ENCODE data around the gene CCDC142. TPM values are rescaled to one million over a fixed set of nuclear protein-coding genes. Genes with fewer than 3 reads are reported as not detected.
A peak's percentile ranks its signal among the peaks of the same experiment; 100 is the strongest.

CCDC142 gene
- total and polyA plus RNA-seq, 9 of the 15 experiments (the other 6 are each of a cell fraction or from before 2014, with no cell fraction given): 0.55 to 11.7 (median 7.2) TPM

DNA sequence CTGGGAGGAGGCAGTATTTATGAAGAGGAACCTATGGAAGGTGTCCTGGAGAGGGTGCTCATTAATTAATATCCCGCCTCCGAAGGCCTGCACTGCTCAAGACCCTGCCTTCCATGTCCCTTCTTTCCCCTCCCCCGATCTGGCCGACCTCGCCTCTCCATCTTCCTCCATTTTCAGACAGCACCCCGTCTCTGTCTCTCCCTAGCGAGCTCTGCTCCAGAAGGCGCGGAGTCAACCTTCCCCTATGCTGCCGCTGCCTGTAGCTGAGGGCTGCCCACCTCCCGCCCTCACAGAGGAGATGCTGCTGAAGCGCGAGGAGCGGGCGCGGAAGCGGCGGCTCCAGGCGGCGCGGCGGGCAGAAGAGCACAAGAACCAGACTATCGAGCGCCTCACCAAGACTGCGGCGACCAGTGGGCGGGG, 25.7 kb downstream of the CCDC142 start:
- no peak for FAIRE-seq
- H3K4me3 ChIP-seq: no peak overlapping the region

More for the DNA sequence above, 25.7 kb downstream of the CCDC142 start:
- no TSS peak for BruUV-seq (replicated peaks)
- no peak for DNase-seq (ENCODE audit: extremely low read depth in 1 of 4, low spot score in 3 of 4)
- no peak overlapping the region for H3K27ac ChIP-seq (ENCODE audit: extremely low read depth, low read depth, low read length)
- no peaks in the 10 kb centered on the region for H3K9me3 ChIP-seq (replicated peaks; ENCODE audit: control insufficient read depth, insufficient read depth, low read depth, low read length)
- no peaks in the 10 kb centered on the region; the same call in 1 of the 2 replicates for H4K20me1 ChIP-seq (replicated peaks; ENCODE audit: control insufficient read depth, insufficient read depth, low read length)
- ChIA-PET POLR2A (no interaction called here), CTCF (ENCODE audit: low intra/inter-chr PET ratio) (no interaction called here)
- H3K9ac ChIP-seq (ENCODE audit: insufficient read depth in 1 of 2, low read depth in 2 of 2, low read length in 2 of 2): no peak overlapping the region
- no peaks in the 10 kb centered on the region for H3K27me3 ChIP-seq (ENCODE audit: control insufficient read depth in 2 of 2, insufficient read depth in 2 of 2, low read length in 2 of 2)
- TF ChIP-seq, protein P1, sequence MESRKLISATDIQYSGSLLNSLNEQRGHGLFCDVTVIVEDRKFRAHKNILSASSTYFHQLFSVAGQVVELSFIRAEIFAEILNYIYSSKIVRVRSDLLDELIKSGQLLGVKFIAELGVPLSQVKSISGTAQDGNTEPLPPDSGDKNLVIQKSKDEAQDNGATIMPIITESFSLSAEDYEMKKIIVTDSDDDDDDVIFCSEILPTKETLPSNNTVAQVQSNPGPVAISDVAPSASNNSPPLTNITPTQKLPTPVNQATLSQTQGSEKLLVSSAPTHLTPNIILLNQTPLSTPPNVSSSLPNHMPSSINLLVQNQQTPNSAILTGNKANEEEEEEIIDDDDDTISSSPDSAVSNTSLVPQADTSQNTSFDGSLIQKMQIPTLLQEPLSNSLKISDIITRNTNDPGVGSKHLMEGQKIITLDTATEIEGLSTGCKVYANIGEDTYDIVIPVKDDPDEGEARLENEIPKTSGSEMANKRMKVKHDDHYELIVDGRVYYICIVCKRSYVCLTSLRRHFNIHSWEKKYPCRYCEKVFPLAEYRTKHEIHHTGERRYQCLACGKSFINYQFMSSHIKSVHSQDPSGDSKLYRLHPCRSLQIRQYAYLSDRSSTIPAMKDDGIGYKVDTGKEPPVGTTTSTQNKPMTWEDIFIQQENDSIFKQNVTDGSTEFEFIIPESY (CRISPR knock-in tag; IDR thresholded peaks at IDR 0.05): 0 out of 2 replicates have a peak, but pooled peaks have one; percentile 29
- TF ChIP-seq FOXM1 (IDR thresholded peaks at IDR 0.05; ENCODE audit: low read depth) (no peak), FOXM1 (CRISPR knock-in tag; IDR thresholded peaks at IDR 0.05; ENCODE audit: low read depth) (no peak), FOXK2 (conservative IDR thresholded peaks at IDR 0.05 in 1 of 2, IDR thresholded peaks at IDR 0.05 in 1 of 2; ENCODE audit: low read depth in 2 of 2) (no peak)
- intact Hi-C loops (cut with micrococcal nuclease): no loop called here
- no peaks in the 10 kb centered on the region for H3K9me1 ChIP-seq (ENCODE audit: control insufficient read depth, insufficient read depth, low read length)
- WGBS (ENCODE audit: insufficient coverage, low coverage, missing lambda C conversion rate): 79% methylated on average over 5 of the region's 27 CpGs
- H2AFZ ChIP-seq (ENCODE audit: low read depth, low read length): no peak overlapping the region
- peaks cover 7 to 33% of the 10 kb centered on the region in 2 experiments for H3K4me1 ChIP-seq (replicated peaks in 1 of 2; ENCODE audit: control insufficient read depth in 2 of 2, insufficient read depth in 2 of 2, low read length in 2 of 2)
- no peak for ATAC-seq
- no peak overlapping the region for H3K4me2 ChIP-seq (ENCODE audit: insufficient read depth, low read length)
- H3K36me3 ChIP-seq (ENCODE audit: control insufficient read depth, insufficient read depth, low read length): peaks cover 22% of the 10 kb centered on the region; the same call in 1 of the 3 replicates
- in situ Hi-C loops (cut with MboI): no loop called here
- peaks cover 10% of the 10 kb centered on the region; the same call in 1 of the 3 replicates for H3K79me2 ChIP-seq (ENCODE audit: control insufficient read depth, insufficient read depth, low read length)

All from K562 (cell line).